Upper lobe of left lung (tissue), 4 donors: Measurements from ENCODE around the gene CNDP2.

Source experiments
- EP300 ChIP-seq, 4 donors: sonication (generic); formaldehyde crosslinking; IDR thresholded peaks; one replicate each; pipeline ENCODE4 v1.5.1; 2017; ENCODE audit warnings: antibody characterized with exemption in 4 of 4, control low read depth in 2 of 4
- POLR2A ChIP-seq, 4 donors: fragments of 450-650 bp; IDR thresholded peaks; one replicate each; pipeline ENCODE4 v1.5.1; 2016 to 2017; ENCODE audit warnings: antibody characterized with exemption in 4 of 4, mild to moderate bottlenecking in 2 of 4
- POLR2AphosphoS5 ChIP-seq, 2 donors: sonication (generic); formaldehyde crosslinking; IDR thresholded peaks; one replicate each; pipeline ENCODE4 v1.5.1; 2017; ENCODE audit warnings: antibody characterized with exemption in 2 of 2
- TF ChIP-seq, protein P1 (sequence below), 6 experiments: fragments of 450-650 bp in 4 of 6; fragments of 200-600 bp in 2 of 6; sonication (generic) in 2 of 6; IDR thresholded peaks; one replicate each; pipeline ENCODE4 v1.5.1; 2016 to 2019; ENCODE audit warnings: antibody characterized with exemption in 6 of 6

DNA sequence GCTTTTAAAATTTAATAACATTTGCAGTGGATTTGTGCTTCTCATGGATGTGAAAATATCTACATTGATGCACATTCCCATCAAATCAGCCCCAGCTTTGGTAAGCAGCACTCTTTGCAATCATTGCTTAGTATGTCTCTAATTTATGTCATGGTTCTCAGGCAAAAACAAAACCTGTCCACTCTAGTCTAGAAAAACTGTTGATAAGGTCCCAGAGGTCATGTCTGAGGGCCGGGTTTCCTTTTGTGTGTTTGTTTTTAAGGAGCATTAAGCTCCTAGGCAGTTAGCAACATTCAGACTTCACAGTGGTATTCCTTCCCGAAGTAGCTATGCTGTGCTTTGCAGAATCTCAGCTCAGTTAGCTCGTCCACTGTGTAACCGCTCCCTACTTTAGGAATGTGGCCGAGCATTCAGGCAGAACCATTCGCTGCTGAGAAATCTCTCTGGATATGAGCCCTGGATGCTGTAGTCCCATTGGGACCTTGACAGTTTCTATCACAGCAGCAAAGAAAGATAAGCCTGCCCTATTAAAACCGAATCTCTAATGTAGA, 43.1 kb upstream of the CNDP2 start:
- TF ChIP-seq, protein P1, sequence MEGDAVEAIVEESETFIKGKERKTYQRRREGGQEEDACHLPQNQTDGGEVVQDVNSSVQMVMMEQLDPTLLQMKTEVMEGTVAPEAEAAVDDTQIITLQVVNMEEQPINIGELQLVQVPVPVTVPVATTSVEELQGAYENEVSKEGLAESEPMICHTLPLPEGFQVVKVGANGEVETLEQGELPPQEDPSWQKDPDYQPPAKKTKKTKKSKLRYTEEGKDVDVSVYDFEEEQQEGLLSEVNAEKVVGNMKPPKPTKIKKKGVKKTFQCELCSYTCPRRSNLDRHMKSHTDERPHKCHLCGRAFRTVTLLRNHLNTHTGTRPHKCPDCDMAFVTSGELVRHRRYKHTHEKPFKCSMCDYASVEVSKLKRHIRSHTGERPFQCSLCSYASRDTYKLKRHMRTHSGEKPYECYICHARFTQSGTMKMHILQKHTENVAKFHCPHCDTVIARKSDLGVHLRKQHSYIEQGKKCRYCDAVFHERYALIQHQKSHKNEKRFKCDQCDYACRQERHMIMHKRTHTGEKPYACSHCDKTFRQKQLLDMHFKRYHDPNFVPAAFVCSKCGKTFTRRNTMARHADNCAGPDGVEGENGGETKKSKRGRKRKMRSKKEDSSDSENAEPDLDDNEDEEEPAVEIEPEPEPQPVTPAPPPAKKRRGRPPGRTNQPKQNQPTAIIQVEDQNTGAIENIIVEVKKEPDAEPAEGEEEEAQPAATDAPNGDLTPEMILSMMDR (IDR thresholded peaks at IDR 0.05), result no peak
- TF ChIP-seq POLR2A (IDR thresholded peaks at IDR 0.05), result no peak
- TF ChIP-seq EP300 (IDR thresholded peaks at IDR 0.05), result no peak
- TF ChIP-seq POLR2AphosphoS5 (IDR thresholded peaks at IDR 0.05), result no peak
